ENCODE results near the gene TEX22.

DNA sequence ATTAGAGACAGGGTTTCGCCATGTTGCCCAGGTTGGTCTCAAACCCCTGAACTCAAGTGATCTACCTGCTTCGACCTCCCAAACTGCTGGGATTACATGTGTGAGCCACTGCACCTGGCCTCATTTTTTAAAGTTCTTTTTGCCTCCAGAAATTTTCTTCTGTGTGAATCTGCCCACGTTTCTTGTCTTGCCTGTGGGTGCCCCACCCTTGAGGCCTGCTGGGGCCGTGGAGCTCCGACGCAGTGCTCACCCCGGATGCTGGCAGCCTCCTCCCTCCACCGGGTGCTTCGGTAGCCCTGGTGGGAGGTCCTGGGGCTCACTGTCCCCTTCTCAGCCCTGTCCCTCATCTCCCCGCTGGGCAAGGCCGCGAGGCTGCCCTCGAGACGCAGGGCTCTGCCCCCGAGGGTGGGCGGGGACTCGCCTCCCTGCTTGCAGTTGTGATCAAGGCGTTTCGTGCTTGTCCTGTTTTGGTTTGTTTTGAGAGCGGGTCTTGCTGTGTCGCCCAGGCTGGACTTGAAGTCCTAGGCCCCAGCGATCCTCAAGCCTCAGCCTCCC, 56.8 kb downstream of the TEX22 start:
- TF ChIP-seq, protein P1, sequence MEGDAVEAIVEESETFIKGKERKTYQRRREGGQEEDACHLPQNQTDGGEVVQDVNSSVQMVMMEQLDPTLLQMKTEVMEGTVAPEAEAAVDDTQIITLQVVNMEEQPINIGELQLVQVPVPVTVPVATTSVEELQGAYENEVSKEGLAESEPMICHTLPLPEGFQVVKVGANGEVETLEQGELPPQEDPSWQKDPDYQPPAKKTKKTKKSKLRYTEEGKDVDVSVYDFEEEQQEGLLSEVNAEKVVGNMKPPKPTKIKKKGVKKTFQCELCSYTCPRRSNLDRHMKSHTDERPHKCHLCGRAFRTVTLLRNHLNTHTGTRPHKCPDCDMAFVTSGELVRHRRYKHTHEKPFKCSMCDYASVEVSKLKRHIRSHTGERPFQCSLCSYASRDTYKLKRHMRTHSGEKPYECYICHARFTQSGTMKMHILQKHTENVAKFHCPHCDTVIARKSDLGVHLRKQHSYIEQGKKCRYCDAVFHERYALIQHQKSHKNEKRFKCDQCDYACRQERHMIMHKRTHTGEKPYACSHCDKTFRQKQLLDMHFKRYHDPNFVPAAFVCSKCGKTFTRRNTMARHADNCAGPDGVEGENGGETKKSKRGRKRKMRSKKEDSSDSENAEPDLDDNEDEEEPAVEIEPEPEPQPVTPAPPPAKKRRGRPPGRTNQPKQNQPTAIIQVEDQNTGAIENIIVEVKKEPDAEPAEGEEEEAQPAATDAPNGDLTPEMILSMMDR (IDR thresholded peaks at IDR 0.05 in 4 of 5, conservative IDR thresholded peaks at IDR 0.05 in 1 of 5): no peak
- no peak for TF ChIP-seq POLR2A (IDR thresholded peaks at IDR 0.05)

All from gastrocnemius medialis (tissue), 4 donors.